UCSD-AML1 (cell line): Measurements from ENCODE around the gene EXOC4.

Source experiments
- DNase-seq: peaks from one replicate; lab custom pipeline; 2025; ENCODE audit not compliant: unreplicated experiment; lab: John Stamatoyannopoulos, UW

The EXOC4 gene

GRCh38 chr7:133564484-133564883, 311.6 kb downstream of the EXOC4 start:
- no peak for DNase-seq

GRCh38 chr7:133568544-133568943, 315.7 kb downstream of the EXOC4 start:
- DNase-seq, result no peak

GRCh38 chr7:133570321-133570720, 317.4 kb downstream of the EXOC4 start:
- no peak for DNase-seq

GRCh38 chr7:133571076-133571475, 318.2 kb downstream of the EXOC4 start:
- DNase-seq, result no peak

GRCh38 chr7:133572087-133572486, 319.2 kb downstream of the EXOC4 start:
- no peak for DNase-seq

GRCh38 chr7:133572843-133573242, 320.0 kb downstream of the EXOC4 start:
- DNase-seq, result no peak

- DNase-seq, result no peak
These were observed 320.8 kb downstream of the EXOC4 start for GRCh38 chr7:133573554-133574265.

- DNase-seq, result no peak
These were observed 323.0 kb downstream of the EXOC4 start for GRCh38 chr7:133575726-133576440.

GRCh38 chr7:133576612-133577168, 323.8 kb downstream of the EXOC4 start:
- DNase-seq, result no peak

- DNase-seq, result no peak
These were observed 330.1 kb downstream of the EXOC4 start for GRCh38 chr7:133582766-133583523.

GRCh38 chr7:133583545-133584171, 330.8 kb downstream of the EXOC4 start:
- no peak for DNase-seq

- DNase-seq, result no peak
These were observed 332.2 kb downstream of the EXOC4 start for GRCh38 chr7:133584956-133585668.

GRCh38 chr7:133586253-133586652, 333.4 kb downstream of the EXOC4 start:
- no peak for DNase-seq

- no peak for DNase-seq
These were observed 335.0 kb downstream of the EXOC4 start for GRCh38 chr7:133587903-133588302.

GRCh38 chr7:133590795-133591194, 337.9 kb downstream of the EXOC4 start:
- no peak for DNase-seq

GRCh38 chr7:133591704-133592340, 338.9 kb downstream of the EXOC4 start:
- no peak for DNase-seq

- no peak for DNase-seq
These were observed 340.7 kb downstream of the EXOC4 start for GRCh38 chr7:133593561-133593960.

- DNase-seq, result no peak
These were observed 348.7 kb downstream of the EXOC4 start for GRCh38 chr7:133601617-133602016.

GRCh38 chr7:133602291-133602690, 349.4 kb downstream of the EXOC4 start:
- DNase-seq, result no peak

GRCh38 chr7:133606991-133607390, 354.1 kb downstream of the EXOC4 start:
- no peak for DNase-seq
